ENCODE data around the gene DGCR2.

Gene DGCR2

DNA sequence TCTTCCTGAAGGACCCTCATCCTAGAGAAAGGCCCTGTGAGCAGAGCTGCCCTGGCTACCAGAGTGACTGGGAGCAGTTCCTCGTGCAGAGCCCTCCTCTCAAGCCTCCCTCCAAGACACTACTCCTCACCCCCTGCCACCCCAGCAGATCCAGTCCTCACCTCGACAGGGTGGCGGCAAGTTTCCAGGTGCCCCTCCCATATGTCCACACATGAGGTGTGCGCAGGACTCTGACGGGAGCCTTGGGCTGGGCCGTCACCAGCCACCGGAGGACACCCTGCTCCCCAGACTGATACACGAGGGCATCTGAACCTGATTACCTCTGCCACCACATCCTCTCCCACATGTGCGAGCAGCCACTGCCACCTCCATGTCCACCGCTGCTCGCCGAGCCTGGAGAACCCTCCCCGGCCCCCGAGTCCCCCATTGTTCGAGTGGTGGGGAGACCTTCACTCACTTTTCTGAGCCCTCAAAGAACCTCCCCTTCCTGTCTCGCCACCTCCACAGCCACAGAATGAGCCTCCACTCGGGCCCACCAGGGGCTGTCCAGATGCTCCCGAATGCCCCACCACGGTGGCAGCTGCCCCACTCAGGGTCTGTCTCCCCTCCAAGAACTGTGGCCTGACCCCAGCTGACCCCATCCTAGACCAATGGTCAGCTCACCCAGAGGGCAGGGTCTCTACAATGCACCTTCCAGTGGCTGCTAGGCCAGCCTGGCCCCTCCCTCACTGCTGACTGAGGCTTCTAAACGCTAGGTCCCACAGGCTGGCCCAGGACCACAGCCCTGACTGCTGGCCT, 62.5 kb downstream of the DGCR2 start:
- Histone ChIP-seq H3K79me2 (ENCODE audit: insufficient read depth, low read length) (no peaks in the 10 kb centered on the region), H3F3A (ENCODE audit: insufficient read depth) (no peaks in the 10 kb centered on the region), H3K36me3 (ENCODE audit: low read length) (no peaks in the 10 kb centered on the region), H3K4me3 (ENCODE audit: insufficient read depth, low read length, poor library complexity, severe bottlenecking) (no peak overlapping the region), H3K4me2 (ENCODE audit: low read depth, low read length, poor library complexity, severe bottlenecking) (no peak overlapping the region), H3K9ac (ENCODE audit: low read length) (no peak overlapping the region), H3K27me3 (ENCODE audit: low read length) (no peaks in the 10 kb centered on the region), H2AFZ (ENCODE audit: low read depth, low read length, severe bottlenecking) (no peak overlapping the region), H4K20me1 (ENCODE audit: low read depth, low read length) (no peaks in the 10 kb centered on the region), H3K9me2 (replicated peaks; ENCODE audit: insufficient read depth, low read length) (no peaks in the 10 kb centered on the region), H3K9me3 (ENCODE audit: insufficient read depth, low read length) (no peaks in the 10 kb centered on the region), H3K27ac (ENCODE audit: low read depth, low read length) (no peak overlapping the region)
- TF ChIP-seq EZH2phosphoT487 (conservative IDR thresholded peaks at IDR 0.05; ENCODE audit: low read length) = no peak
- TF ChIP-seq, protein P1, sequence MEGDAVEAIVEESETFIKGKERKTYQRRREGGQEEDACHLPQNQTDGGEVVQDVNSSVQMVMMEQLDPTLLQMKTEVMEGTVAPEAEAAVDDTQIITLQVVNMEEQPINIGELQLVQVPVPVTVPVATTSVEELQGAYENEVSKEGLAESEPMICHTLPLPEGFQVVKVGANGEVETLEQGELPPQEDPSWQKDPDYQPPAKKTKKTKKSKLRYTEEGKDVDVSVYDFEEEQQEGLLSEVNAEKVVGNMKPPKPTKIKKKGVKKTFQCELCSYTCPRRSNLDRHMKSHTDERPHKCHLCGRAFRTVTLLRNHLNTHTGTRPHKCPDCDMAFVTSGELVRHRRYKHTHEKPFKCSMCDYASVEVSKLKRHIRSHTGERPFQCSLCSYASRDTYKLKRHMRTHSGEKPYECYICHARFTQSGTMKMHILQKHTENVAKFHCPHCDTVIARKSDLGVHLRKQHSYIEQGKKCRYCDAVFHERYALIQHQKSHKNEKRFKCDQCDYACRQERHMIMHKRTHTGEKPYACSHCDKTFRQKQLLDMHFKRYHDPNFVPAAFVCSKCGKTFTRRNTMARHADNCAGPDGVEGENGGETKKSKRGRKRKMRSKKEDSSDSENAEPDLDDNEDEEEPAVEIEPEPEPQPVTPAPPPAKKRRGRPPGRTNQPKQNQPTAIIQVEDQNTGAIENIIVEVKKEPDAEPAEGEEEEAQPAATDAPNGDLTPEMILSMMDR (IDR thresholded peaks at IDR 0.05; ENCODE audit: insufficient read depth, low read length, poor library complexity, severe bottlenecking) = no peak

DNA sequence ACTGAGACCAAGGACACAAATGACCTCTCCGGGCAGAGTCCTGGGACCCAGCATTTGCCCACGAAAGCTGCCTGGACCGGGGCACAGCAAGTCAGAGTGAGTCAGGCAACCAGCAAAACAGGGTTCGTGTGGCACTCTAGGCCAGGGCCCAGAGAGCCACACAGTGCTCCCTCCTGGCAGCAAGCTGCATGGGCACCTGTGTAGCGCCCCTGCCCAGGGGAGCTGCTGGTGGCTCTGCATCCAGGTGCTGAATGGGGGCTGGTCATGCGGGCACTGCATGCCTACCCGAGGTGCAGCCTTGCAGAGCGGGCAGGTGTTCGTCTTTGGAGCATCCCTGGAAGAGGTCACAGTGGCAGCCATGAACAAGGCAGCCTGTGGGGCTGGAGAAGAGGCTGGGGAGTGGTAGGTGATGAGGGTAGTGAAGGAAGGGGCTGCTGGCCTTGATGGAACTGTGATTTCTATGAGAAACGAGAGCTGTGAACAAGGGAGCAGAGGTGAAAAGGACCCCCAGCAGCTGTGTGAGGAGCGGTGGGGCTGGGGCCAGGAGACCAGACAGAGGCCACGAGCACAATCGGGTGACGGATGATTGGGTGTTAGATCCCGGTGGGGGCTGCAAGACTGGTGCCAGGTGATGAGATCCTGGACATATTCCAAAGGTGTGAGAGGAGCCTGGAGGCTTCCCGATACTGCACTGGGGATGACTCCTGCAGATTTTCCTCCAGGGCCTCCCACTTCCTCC, 63.3 kb downstream of the DGCR2 start:
- H4K20me1 ChIP-seq (ENCODE audit: low read depth, low read length) = no peaks in the 10 kb centered on the region
- no peak overlapping the region for H3K9ac ChIP-seq (ENCODE audit: low read length)
- H3K9me3 ChIP-seq (ENCODE audit: insufficient read depth, low read length) = no peaks in the 10 kb centered on the region
- no peaks in the 10 kb centered on the region for H3K79me2 ChIP-seq (ENCODE audit: insufficient read depth, low read length)
- H2AFZ ChIP-seq (ENCODE audit: low read depth, low read length, severe bottlenecking) = no peak overlapping the region
- H3K27ac ChIP-seq (ENCODE audit: low read depth, low read length) = no peak overlapping the region
- H3F3A ChIP-seq (ENCODE audit: insufficient read depth) = no peaks in the 10 kb centered on the region
- TF ChIP-seq, protein P1 (IDR thresholded peaks at IDR 0.05; ENCODE audit: insufficient read depth, low read length, poor library complexity, severe bottlenecking) = no peak
- no peak overlapping the region for H3K4me3 ChIP-seq (ENCODE audit: insufficient read depth, low read length, poor library complexity, severe bottlenecking)
- no peaks in the 10 kb centered on the region for H3K27me3 ChIP-seq (ENCODE audit: low read length)
- H3K9me2 ChIP-seq (replicated peaks; ENCODE audit: insufficient read depth, low read length) = no peaks in the 10 kb centered on the region
- no peak overlapping the region for H3K4me2 ChIP-seq (ENCODE audit: low read depth, low read length, poor library complexity, severe bottlenecking)
- no peaks in the 10 kb centered on the region for H3K36me3 ChIP-seq (ENCODE audit: low read length)

DNA sequence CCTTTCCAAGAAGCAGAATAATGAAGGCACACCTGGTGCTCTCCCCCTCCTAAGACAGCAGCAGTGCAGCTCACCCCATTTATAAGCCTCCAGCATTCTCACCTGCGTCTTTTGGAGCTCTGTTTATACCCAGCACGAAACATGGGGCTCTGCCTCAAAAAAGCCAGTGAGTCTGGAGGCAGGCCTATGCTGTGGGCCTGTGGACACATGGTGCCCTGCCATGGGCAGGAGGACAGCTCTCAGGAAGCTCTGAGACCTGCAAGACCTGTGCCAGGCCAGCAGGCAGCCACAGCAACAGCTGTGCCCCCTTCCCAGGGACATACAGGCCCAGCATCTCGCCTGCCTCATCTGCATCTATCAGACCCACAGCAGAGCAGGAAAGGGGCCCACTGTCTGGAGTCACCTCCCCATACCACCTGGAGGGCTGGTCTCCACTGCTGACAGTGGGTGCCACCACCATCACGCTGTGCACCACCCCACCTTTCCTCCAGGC, 64.2 kb downstream of the DGCR2 start:
- Histone ChIP-seq H3K4me3 (ENCODE audit: insufficient read depth, low read length, poor library complexity, severe bottlenecking) (no peak overlapping the region), H2AFZ (ENCODE audit: low read depth, low read length, severe bottlenecking) (no peak overlapping the region), H3K9ac (ENCODE audit: low read length) (no peak overlapping the region), H3K79me2 (ENCODE audit: insufficient read depth, low read length) (no peaks in the 10 kb centered on the region), H3F3A (ENCODE audit: insufficient read depth) (no peaks in the 10 kb centered on the region), H3K4me2 (ENCODE audit: low read depth, low read length, poor library complexity, severe bottlenecking) (no peak overlapping the region), H3K9me3 (ENCODE audit: insufficient read depth, low read length) (no peaks in the 10 kb centered on the region), H3K36me3 (ENCODE audit: low read length) (no peaks in the 10 kb centered on the region), H3K9me2 (replicated peaks; ENCODE audit: insufficient read depth, low read length) (no peaks in the 10 kb centered on the region), H4K20me1 (ENCODE audit: low read depth, low read length) (no peaks in the 10 kb centered on the region), H3K27ac (ENCODE audit: low read depth, low read length) (no peak overlapping the region), H3K27me3 (ENCODE audit: low read length) (no peaks in the 10 kb centered on the region)
- TF ChIP-seq EZH2phosphoT487 (conservative IDR thresholded peaks at IDR 0.05; ENCODE audit: low read length) = no peak
- TF ChIP-seq, protein P1 (IDR thresholded peaks at IDR 0.05; ENCODE audit: insufficient read depth, low read length, poor library complexity, severe bottlenecking) = no peak
